K562 (cell line): Measurements from ENCODE around the gene FUT4. TPM values are rescaled to one million over a fixed set of nuclear protein-coding genes. Genes with fewer than 3 reads are reported as not detected.

Experiments used
- ATAC-seq: fragments of 200-7000 bp; cut with Tn5 transposase; 3 replicates; pipeline ENCODE4 v1.9.1; 2020; ENCODE audit warnings: moderate library complexity
- BruUV-seq: library from RNA; stranded (reverse); fragments of 400-500 nt; replicated peaks from 2 replicates; lab custom pipeline; 2021; lab: Mats Ljungman, UMichigan
- CTCF ChIA-PET: fragments of 300-600 bp; formaldehyde crosslinking; extraction: SDS; loops from one replicate; lab custom pipeline; 2021; ENCODE audit warnings: low intra/inter-chr PET ratio; lab: Yijun Ruan, JAX
- POLR2A ChIA-PET: fragments of 300-600, 350-650 bp; sonication (Branson Sonifier 250); formaldehyde crosslinking; extraction: SDS; loops from one replicate; lab custom pipeline; 2021; ENCODE audit warnings: antibody characterized with exemption, inconsistent platforms; lab: Yijun Ruan, JAX
- DNase-seq, 4 experiments: peaks; one replicate each; pipeline versions ENCODE4 v3.0.0 to v3.0.0-alpha.2; 2011 to 2018; ENCODE audit warnings: low spot score in 3 of 4, mixed read lengths in 3 of 4; ENCODE audit errors: extremely low read depth in 1 of 4
- FAIRE-seq: peaks from 2 replicates; lab custom pipeline; 2011; peaks lifted over from hg19 to GRCh38; lab: Jason Lieb, UNC
- H2AFZ ChIP-seq: 2 replicates; pipeline ENCODE4 v1.6.0; 2011; ENCODE audit warnings: low read depth, low read length, control low read depth, inconsistent platforms
- H3K27ac ChIP-seq: fragments of 200-600 bp; 3 replicates; pipeline ENCODE4 v1.8.0; 2011; ENCODE audit warnings: low read depth, mild to moderate bottlenecking, control low read depth, inconsistent platforms, low read length, moderate library complexity, mixed read lengths; ENCODE audit errors: extremely low read depth
- H3K27me3 ChIP-seq, 2 experiments: fragments of 300-600 bp in 1 of 2; 2 replicates in 1 of 2; 3 replicates in 1 of 2; pipeline versions ENCODE4 v1.6.0 to v1.8.0; 2011; ENCODE audit warnings: inconsistent platforms in 2 of 2, low read length in 2 of 2, mild to moderate bottlenecking in 1 of 2, mixed read lengths in 1 of 2, moderate library complexity in 1 of 2; ENCODE audit not compliant: control insufficient read depth in 2 of 2, insufficient read depth in 2 of 2
- H3K36me3 ChIP-seq: fragments of 300-600 bp; 3 replicates; pipeline ENCODE4 v1.8.0; 2011; ENCODE audit warnings: mild to moderate bottlenecking, low read length, inconsistent platforms; ENCODE audit not compliant: control insufficient read depth, insufficient read depth
- H3K4me1 ChIP-seq, 2 experiments: fragments of 200-600 bp in 1 of 2; replicated peaks in 1 of 2; 2 replicates in 1 of 2; 3 replicates in 1 of 2; pipeline versions ENCODE4 v1.5.1 to v1.8.0; 2011; ENCODE audit warnings: inconsistent platforms in 2 of 2, low read length in 2 of 2, mild to moderate bottlenecking in 1 of 2, mixed read lengths in 1 of 2, moderate library complexity in 1 of 2; ENCODE audit not compliant: control insufficient read depth in 2 of 2, insufficient read depth in 2 of 2
- H3K4me2 ChIP-seq: 2 replicates; pipeline ENCODE4 v1.6.1; 2011; ENCODE audit warnings: low read length, control low read depth, inconsistent platforms, mixed read lengths; ENCODE audit not compliant: insufficient read depth
- H3K4me3 ChIP-seq: fragments of 200-600 bp; sonication (generic), shearing (Covaris generic); 2 replicates; pipeline ENCODE4 v1.5.1; 2016; ENCODE audit warnings: control low read depth, inconsistent platforms
- H3K79me2 ChIP-seq: fragments of 200-600 bp; 3 replicates; pipeline ENCODE4 v1.8.0; 2011; ENCODE audit warnings: low read length, inconsistent platforms; ENCODE audit not compliant: control insufficient read depth, insufficient read depth
- H3K9ac ChIP-seq, 2 experiments: 2 replicates each; pipeline versions ENCODE4 v1.6.0 to v1.6.1; 2011; ENCODE audit warnings: low read depth in 2 of 2, low read length in 2 of 2, control low read depth in 1 of 2, inconsistent platforms in 1 of 2, mild to moderate bottlenecking in 1 of 2, mixed read lengths in 1 of 2; ENCODE audit not compliant: insufficient read depth in 1 of 2
- H3K9me1 ChIP-seq: one replicate; pipeline ENCODE4 v1.6.0; 2011; ENCODE audit warnings: inconsistent platforms, mild to moderate bottlenecking, low read length, moderate library complexity; ENCODE audit not compliant: control insufficient read depth, insufficient read depth
- H3K9me3 ChIP-seq: replicated peaks from 2 replicates; pipeline ENCODE4 v1.5.1; 2011; ENCODE audit warnings: low read depth, low read length, inconsistent platforms; ENCODE audit not compliant: control insufficient read depth, insufficient read depth
- H4K20me1 ChIP-seq: replicated peaks from 2 replicates; pipeline ENCODE4 v1.6.1; 2011; ENCODE audit warnings: low read length, inconsistent platforms, mixed read lengths; ENCODE audit not compliant: control insufficient read depth, insufficient read depth
- CEBPG ChIP-seq, 3 experiments: fragments of 200-800 bp in 1 of 3; sonication (Bioruptor generic) in 1 of 3; sonication (generic) in 1 of 3; formaldehyde crosslinking in 1 of 3; IDR thresholded peaks in 2 of 3; conservative IDR thresholded peaks in 1 of 3; 2 replicates each; pipeline versions ENCODE4 v1.6.1 to v1.8.0; 2016 to 2022; ENCODE audit warnings: missing compliant biosample characterization in 2 of 3, missing genetic modification characterization in 2 of 3, mild to moderate bottlenecking in 1 of 3, missing genetic modification reagents in 1 of 3
- GTF2E2 ChIP-seq: fragments of 200-800 bp; sonication (Bioruptor generic); IDR thresholded peaks from 2 replicates; pipeline ENCODE4 v1.6.1; 2016; ENCODE audit warnings: missing genetic modification characterization, missing compliant biosample characterization
- PHTF2 ChIP-seq: fragments of 250-450 bp; sonication (Bioruptor Pico); IDR thresholded peaks from 2 replicates; pipeline ENCODE4 v1.5.0; 2021; ENCODE audit warnings: mild to moderate bottlenecking
- TRIM24 ChIP-seq, 2 experiments: fragments of 450-650 bp; IDR thresholded peaks; 2 replicates each; pipeline ENCODE4 v1.6.1; 2016
- WGBS: fragments of 100-300 bp; shearing (Covaris generic); methylation state at CpG from one replicate; pipeline ENCODE4 v1.1.6; 2016; ENCODE audit warnings: low coverage, mixed read lengths; ENCODE audit not compliant: insufficient coverage; ENCODE audit errors: missing lambda C conversion rate; 5-methylcytosine and 5-hydroxymethylcytosine counted together
- in situ Hi-C: fragments of 300-500 bp; cut with MboI; formaldehyde crosslinking; loops from 4 replicates; pipeline ENCODE4 v1.15.0; 2018; ENCODE audit warnings: inconsistent platforms, mixed read lengths
- intact Hi-C: fragments of 100-400 bp; cut with micrococcal nuclease; formaldehyde crosslinking; loops from 2 replicates; pipeline ENCODE4 v1.14.2; 2022
- polyA plus RNA-seq, 8 experiments: library from polyadenylated mRNA; depleted of rRNA in 4 of 8; stranded (reverse) in 5 of 8; unstranded in 3 of 8; fragments of >200 nt; fragmentation: Nextera tagmentation in 2 of 8; fragmentation: Illumina TruSeq in 1 of 8; extraction: Ambion mirVana in 2 of 8; extraction: Trizol in 1 of 8; gene quantifications; 2 replicates each; pipeline versions ENCODE4 v1.2.1 to v1.2.3, GENCODE V29; 2011 to 2014; ENCODE audit warnings: inconsistent platforms in 1 of 8, missing spikeins in 1 of 8
- total RNA-seq, 7 experiments: library from RNA; depleted of rRNA in 6 of 7; stranded (reverse); fragments of >200 nt in 6 of 7; fragmentation: Illumina TruSeq in 2 of 7; extraction: Trizol in 2 of 7; gene quantifications; 2 replicates each; pipeline versions ENCODE4 v1.2.1 to v1.2.3, GENCODE V29; 2011 to 2021; ENCODE audit warnings: low replicate concordance in 1 of 7
- TF ChIP-seq, protein P1 (sequence below): fragments of 450-650 bp; formaldehyde crosslinking; IDR thresholded peaks from 2 replicates; pipeline ENCODE4 v1.4.0; 2020; ENCODE audit warnings: mild to moderate bottlenecking
- TF ChIP-seq, protein P2 (sequence below), 2 experiments: fragments of 450-650 bp in 1 of 2; sonication (generic) in 1 of 2; formaldehyde crosslinking in 1 of 2; IDR thresholded peaks in 1 of 2; conservative IDR thresholded peaks in 1 of 2; 2 replicates each; pipeline versions ENCODE4 v1.6.1 to v1.8.1; 2016 to 2023; ENCODE audit warnings: mild to moderate bottlenecking in 2 of 2, moderate library complexity in 2 of 2, inconsistent platforms in 1 of 2, missing genetic modification reagents in 1 of 2

The FUT4 gene
- total and polyA plus RNA-seq, 9 of the 15 experiments (the other 6 are each of a cell fraction or from before 2014, with no cell fraction given) = 1.1 to 8.9 (median 5.5) TPM

DNA sequence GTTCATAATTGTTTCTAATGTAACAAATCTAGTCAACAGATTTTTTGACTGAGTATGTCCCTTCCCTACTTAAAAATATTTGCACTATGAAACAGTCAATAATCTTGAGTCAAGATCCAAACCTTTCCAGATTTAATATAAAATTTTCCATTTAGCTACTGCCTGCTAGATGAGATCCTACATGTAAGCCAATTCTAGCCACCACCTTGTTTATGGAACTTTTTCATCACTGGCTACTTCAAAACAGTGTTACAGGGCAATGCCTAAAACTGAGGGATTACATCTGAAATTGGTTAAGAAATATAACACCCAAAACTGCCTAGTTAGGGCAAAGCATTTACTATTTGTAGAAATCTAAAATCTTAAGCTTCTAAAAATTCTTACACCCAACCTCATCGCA lies 10.5 kb upstream of the FUT4 start (continued):
- TF ChIP-seq, protein P1, sequence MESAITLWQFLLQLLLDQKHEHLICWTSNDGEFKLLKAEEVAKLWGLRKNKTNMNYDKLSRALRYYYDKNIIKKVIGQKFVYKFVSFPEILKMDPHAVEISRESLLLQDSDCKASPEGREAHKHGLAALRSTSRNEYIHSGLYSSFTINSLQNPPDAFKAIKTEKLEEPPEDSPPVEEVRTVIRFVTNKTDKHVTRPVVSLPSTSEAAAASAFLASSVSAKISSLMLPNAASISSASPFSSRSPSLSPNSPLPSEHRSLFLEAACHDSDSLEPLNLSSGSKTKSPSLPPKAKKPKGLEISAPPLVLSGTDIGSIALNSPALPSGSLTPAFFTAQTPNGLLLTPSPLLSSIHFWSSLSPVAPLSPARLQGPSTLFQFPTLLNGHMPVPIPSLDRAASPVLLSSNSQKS = no peak

DNA sequence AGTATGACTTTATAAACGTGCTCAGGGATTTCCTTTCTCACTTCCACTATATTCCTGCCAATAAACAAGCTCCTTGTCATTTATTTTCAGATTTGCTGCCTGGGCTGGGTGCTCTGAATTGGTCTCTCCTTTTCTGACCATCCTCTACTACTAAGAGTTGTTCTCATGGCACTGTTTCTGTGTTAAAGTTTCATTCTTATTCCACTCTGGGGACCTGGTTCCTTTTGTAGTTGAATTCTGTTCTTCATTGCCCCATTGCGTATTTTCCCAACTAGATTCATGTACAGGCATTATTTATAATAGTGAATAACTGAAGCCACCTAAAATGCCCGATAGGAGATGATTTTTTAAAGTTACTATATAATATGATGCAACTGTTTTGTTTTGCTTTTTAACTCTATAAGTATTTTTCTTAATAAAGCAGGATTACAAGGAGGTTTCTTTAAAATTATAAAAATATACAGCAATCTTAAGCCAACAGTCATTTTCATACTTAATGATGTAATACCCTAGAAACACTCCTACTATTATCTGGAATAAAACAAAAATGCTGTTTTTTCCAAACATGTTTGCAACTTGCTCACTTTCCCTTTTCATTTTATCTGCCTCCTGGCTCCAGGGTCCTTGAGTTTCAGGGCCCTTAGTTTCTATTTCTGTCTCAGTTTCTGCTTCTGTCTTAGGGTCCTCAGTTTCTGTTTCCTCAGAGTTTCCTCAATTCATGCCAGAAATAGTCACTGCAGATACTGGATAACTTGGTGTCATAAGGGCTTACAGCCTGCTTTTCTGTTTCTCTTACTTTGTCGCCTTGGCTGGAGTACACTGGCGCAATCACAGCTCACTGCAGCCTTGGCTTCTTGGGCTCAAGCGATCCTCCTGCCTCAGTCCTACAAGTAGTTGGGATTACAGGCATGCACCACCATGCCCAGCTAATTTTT lies 9.8 kb upstream of the FUT4 start:
- no peak for FAIRE-seq
- POLR2A ChIA-PET = interaction anchor here (1.3 kb wide), 1 partner anchor 14 kb away, joined by 3 read pairs; no protein-coding TSS in a partner anchor
- intact Hi-C loops = no loop called here
- Histone ChIP-seq H3K27me3 (peaks cover 0 to 4% of the 10 kb centered on the region in 2 experiments; a peak in 2 of 5 replicates), H2AFZ (no peak overlapping the region), H3K36me3 (no peaks in the 10 kb centered on the region), H3K9ac (no peak overlapping the region), H3K9me1 (no peaks in the 10 kb centered on the region), H4K20me1 (no peaks in the 10 kb centered on the region), H3K27ac (no peak overlapping the region), H3K4me3 (no peak overlapping the region), H3K9me3 (no peaks in the 10 kb centered on the region), H3K79me2 (no peaks in the 10 kb centered on the region), H3K4me2 (no peak overlapping the region), H3K4me1 (no peaks in the 10 kb centered on the region; a peak in 1 of 5 replicates)
- BruUV-seq = no TSS peak
- TF ChIP-seq, protein P2, sequence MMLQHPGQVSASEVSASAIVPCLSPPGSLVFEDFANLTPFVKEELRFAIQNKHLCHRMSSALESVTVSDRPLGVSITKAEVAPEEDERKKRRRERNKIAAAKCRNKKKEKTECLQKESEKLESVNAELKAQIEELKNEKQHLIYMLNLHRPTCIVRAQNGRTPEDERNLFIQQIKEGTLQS (IDR thresholded peaks at IDR 0.05) = peak; percentile 60
- TF ChIP-seq, protein P2 (CRISPR knock-in tag; conservative IDR thresholded peaks at IDR 0.05) = no peak
- TF ChIP-seq GTF2E2 (0 out of 2 replicates have a peak, but pooled peaks have one; percentile 39), TRIM24 (IDR thresholded peaks at IDR 0.05) (peak; percentile 26 to 33; a peak in 2 of 4 replicates), PHTF2 (no peak), CEBPG (CRISPR knock-in tag; IDR thresholded peaks at IDR 0.05) (no peak), CEBPG (tag; conservative IDR thresholded peaks at IDR 0.05 in 1 of 2, IDR thresholded peaks at IDR 0.05 in 1 of 2) (peak; percentile 67 to 86)
- 21% methylated on average over 6 of the region's 6 CpGs for WGBS
- DNase-seq = no peak
- peak; percentile 42; the same call in 2 of the 3 replicates for ATAC-seq
- in situ Hi-C loops = no loop called here
- CTCF ChIA-PET = no interaction called here
